ENCODE measurements around the gene RNASE12.

DNA sequence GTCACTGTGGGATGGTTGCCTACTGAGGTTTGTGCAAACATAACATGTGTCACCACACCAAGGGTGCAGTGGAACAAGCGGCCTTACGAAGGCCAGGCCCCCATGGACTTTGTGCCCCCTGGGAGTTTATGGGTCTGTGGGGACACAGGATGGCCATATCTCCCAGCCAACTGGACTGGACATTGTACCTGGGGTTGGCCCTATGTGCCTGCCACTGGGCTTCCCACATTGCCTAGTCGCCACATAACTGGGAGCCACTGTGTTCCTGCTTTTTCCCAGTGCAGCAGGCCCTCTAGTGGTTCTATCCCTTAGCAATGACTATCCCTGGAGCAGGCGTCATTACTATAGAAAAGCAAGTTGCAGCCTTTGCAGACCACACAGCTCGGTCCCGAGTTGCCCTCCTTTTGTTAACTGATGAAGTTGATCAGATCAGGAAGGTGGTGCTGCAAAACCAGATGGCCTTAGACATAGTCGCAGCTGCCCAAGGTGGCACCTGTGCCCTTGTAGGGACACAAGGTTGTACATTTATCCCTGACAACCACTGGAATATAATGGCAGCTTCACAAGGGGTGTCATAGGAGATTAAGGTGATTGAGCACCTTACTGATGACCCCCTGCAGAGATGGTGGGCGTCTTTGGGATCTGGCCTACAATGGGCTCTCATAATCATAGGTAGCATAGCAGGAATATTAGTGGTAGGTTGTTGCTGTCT is 15.2 kb upstream of the RNASE12 start:
- TF ChIP-seq POLR2A (IDR thresholded peaks at IDR 0.05) = no peak
- TF ChIP-seq CTCF (IDR thresholded peaks at IDR 0.05) = peak; percentile 60 to 73 (median 64)
